DOHH2 (cell line): ENCODE data around the gene MUC21.

Source experiments
- CTCF ChIP-seq: fragments of 200-600 bp; sonication (generic); IDR thresholded peaks from one replicate; pipeline ENCODE4 v1.5.1; 2014; ENCODE audit warnings: antibody characterized with exemption, mild to moderate bottlenecking, low read depth, low read length; ENCODE audit not compliant: poor library complexity, severe bottlenecking
- EZH2phosphoT487 ChIP-seq: fragments of 200-600 bp; sonication (generic); IDR thresholded peaks from 2 replicates; pipeline ENCODE4 v1.6.1; 2017; ENCODE audit warnings: borderline replicate concordance, mild to moderate bottlenecking, antibody characterized with exemption, low read length, moderate library complexity, mixed read lengths

- TF ChIP-seq CTCF (no peak), EZH2phosphoT487 (no peak)
Measured at GRCh38 chr6:31035862-31036497, 52.5 kb downstream of the MUC21 start.
